ENCODE data around the gene SRM.
"Not testable (repeated sequence)": the region's sequence is repeated elsewhere in the genome, so short reads cannot be mapped to it uniquely, and the experiment has no call there.

- TF ChIP-seq EZH2 (IDR thresholded peaks at IDR 0.05; ENCODE audit: insufficient read depth, poor library complexity, severe bottlenecking); EZH2phosphoT487 (IDR thresholded peaks at IDR 0.05; ENCODE audit: insufficient read depth, low read depth): not testable (repeated sequence)
These were observed 4.2 kb upstream of the SRM start for GRCh38 chr1:11063937-11064537.

Data from GM23248 (cell line).